GDM1 (cell line): ENCODE data around the gene GPC3.

Experiments used
- DNase-seq: peaks from one replicate; lab custom pipeline; 2025; lab: John Stamatoyannopoulos, UW

GPC3 gene

DNA sequence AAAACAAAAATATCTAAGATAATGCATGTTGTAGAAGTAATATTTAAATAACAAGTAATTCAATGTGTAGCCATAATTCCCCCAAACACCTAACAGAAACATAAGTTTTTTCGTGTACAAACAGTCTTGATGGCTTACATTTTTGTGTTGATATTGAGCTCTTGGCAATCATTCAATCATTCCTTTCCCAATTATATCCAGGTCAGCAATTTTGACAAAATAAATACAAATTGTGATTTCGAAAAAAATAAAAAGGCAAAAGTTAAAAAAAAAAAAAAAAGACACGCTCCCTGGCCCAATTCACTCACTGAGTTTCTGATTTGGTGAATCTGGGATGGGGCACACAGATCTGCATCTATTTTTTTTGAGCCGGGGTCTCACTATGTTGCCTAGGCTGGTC is 382.5 kb downstream of the GPC3 start:
- no peak for DNase-seq

DNA sequence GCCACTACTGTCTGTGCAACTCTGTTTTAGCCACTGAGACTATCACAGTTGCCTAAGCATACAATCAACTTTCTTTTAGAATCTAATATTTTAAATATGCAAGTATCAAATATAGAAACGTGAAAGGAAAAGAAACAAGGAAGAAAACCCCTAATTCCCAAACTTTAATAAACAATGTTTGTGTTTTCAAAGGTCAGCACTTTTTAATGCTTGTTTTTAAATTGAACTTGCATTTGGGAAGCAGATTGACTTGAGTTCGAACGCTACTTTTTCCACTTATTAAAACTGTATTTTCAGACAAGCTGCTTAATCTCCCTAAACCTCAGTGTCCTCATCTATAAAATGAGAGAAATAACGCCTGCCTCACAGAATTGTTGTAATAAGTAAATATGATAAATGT is 384.3 kb downstream of the GPC3 start:
- no peak for DNase-seq

DNA sequence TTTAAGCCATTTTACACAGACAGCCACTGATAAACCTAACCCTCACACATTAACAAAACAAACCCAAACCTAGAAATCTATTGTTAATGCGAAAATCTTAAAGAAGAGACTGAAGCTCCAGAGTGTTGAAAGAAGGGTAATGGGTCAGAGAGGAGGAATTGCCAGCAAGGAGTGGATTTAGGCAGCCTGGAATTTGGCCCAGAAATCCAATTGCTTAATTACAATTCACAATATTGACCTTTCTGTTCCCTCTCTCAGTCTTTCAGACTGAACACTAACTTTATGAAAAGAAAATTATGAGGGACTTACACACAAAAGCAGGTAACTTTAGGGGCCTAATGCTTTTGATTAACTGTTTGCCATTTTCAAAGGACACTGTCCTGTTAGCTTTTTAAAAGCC is 384.9 kb downstream of the GPC3 start:
- no peak for DNase-seq

DNA sequence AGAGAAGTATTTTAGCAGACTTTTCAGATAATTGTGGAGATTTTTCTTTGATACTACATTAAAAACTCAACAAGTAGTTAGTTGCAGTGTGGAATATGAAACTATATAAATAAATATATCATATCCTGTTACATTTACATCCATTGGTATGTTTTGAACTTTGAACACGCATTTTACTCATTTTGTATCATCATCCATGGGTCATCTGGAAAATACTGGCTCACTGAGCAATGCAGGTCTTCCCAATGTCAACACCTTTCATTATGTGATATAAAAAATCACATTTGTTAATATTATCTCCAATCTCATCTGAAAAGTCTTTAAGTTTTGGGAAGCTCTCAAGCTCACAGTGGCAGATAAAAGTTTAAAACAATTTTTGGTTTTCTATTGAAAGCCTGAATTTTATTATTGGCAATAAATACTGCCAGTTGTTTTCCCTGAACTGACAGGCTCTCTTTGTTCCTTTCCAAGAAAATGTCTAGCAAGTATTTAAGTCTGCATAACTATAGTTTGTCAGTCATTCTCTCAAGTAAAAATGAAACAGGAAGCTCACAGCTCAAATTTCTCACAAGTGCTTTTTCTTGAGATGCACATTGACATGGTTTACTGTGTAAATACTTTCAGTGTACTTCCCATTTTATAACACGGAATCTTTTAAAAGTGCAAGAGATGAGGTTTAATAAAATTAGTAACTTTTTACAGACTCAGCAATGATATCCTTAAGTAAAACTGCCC is 386.6 kb downstream of the GPC3 start:
- no peak for DNase-seq

DNA sequence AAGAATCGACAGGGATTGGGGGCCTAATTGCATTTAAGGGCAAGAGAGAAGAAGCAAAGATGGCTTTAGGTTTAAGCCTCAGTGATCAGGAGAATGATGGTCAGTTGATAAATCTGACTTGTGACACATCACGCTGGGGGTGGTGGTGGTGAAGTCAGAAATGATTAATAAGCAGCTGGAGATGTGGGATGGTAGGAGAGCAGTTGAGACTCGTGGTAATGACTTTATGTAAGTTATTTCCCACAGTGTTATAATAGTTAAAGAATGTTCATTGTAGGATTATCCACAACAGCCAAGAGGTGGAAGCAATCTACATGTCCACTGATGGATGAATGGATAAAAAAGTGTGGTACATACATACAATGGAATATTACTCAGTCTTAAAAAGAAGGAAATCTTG is 391.2 kb downstream of the GPC3 start:
- no peak for DNase-seq

DNA sequence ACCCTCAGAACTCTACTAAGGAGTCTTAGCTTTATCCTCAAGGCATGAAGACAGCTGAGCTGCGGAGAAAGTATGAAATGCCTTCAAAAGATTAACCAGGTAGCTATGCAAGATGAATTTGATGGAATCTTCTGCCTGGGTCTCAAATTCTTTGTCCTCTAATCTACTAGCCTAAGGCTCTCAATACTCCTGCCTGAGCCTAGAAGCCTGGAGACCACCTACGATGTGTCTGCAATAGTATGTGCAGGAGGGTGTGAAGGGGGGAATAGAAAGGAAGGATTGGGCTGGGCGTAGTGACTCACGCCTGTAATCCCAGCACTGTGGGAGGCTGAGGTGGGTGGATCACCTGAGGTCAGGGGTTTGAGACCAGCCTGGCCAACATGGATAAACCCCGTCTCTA is 391.9 kb downstream of the GPC3 start:
- DNase-seq: no peak

DNA sequence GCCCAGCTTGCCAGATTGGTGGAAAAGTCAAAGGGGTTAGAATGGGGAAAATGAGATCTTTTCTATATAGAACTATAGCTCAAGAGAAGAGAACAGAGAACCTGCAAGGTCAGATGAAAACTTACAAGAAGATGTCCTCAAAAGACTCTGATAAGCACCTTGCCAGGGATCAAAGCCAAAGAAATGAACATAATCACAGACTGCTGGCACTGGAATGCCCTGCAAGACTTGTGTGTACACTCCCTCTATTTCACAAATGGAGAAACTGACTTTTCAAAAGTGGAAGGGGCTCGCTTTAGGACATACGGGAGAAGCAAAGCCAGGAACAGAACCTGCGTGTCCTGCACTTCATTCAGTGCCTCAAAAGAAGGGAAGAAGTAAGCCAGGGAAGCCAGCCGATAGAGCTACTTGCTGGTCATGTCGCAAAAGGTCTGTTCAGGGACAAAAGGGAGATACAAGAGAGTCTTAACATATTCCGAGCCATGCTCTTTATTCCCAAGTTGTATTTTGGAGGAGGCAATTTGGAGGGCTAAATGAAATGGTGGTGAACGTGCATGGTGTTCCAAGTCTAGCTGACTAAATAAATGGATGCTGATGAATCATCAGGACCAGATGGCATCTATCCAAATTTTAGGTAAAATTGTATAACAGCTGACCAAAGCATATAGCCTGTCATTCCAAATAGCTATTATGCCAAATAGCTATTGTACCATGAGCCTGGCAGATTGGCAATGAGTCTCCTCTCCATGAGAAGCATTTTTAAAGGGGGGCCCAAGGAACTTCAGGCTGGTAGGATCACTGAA is 394.5 kb downstream of the GPC3 start:
- DNase-seq: no peak

DNA sequence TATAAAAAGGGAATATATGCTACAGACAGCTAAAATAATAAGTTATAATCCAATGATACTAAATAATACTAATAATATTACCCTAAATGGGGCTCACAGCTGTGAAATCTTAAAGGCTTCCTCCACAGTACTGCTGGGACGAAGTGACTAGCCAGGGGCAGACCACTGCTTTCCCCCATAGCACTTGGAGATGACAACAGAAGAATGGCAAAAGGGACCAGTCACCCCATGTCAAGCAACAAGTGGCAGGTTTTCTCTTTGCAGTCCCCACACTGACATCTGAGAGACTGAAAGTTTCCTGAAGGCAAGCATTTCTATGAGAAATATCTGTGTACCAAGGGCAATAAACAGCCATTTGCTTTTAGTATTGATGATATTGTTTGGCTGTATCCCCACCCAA is 396.6 kb downstream of the GPC3 start:
- no peak for DNase-seq

DNA sequence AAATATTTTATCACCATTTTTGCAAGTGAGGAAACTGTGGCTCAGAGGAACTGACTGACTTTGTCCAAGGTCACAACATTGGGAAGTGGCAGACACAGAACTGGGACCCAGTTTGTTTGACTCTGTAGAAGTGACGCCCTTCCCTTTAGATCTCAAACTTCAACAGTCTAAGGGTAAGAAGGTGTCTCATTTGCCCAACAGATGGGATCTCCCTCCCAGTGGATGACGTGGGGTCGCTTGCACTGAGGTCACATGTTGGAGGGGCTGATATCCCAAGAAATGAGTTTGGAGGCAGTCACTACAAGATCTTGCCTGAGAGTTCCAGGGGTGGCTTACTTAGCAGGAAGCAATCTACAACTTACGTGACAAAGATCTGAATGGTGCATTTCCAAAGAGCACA is 397.6 kb downstream of the GPC3 start:
- no peak for DNase-seq

DNA sequence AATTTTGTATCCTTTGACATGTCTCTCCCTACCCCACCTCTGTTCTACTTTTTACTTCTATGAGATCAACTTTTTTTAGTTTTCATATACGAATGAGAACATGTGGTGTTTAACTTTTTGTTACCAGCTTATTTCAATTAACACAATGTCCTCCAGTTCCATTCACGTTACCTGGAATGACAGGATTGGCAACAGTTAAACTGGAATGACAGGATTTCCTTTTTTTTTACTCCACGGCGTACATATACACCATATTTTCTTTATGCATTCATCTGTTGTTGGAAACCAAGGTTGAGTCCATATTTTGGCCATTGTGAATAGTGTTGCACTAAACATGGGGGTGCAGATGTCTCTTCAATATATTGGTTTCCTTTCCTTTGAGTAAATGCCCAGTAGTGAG is 398.3 kb downstream of the GPC3 start:
- DNase-seq: no peak

DNA sequence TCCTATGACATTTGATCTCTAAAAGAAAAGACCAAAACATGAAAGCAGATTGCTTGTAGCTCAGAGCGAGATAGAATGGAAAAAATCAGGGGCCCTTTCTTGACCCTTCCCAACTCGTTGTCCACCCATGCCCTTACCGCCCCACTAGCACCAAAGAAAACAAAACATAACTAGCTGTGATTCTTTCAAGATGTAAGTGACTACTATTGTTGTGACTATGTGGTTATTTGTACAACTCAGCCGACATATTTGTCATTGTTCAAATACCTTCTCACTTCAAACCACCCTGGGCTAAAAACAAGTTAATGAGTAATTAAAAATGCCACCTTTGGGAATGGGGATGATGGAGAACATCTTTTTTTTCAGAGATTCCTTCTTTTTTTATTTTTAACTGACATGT is 399.0 kb downstream of the GPC3 start:
- no peak for DNase-seq

DNA sequence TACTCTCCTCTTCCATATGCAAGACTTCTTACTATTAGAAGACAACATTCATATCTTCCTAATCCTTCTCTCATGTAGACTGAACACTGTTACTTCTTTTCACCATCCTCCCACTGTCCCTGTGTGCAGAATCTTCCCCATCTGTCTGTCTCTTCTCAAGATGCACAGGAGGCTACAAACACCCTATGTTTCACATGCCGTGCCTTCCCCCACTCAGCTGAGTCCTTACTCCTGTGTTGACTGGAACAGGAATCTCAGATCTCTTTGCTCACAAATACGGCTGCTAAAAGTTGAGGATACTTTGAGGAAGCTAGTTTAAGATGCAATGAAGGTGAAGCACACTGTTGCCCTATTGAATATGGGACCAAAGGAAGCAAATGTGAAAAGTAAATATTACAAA is 401.6 kb downstream of the GPC3 start:
- no peak for DNase-seq

DNA sequence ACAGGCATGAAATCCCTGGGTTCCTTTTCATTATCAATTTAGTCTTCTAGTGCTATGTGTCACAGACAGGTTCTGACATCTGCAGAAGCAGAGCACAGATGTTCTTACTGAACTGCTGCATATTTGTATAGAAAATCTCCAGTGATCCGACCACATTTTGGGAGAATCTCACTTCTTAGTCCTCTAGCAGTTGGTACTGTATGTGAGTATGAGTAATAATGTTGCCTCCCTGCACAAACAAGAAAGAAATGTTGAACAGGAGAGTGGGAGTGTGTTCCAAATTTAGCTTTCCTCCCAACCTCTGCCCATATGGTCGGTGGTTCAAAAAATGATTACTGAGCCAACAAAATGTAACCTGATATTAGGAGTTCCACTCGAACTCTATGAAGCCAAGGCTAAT is 404.8 kb downstream of the GPC3 start:
- no peak for DNase-seq

DNA sequence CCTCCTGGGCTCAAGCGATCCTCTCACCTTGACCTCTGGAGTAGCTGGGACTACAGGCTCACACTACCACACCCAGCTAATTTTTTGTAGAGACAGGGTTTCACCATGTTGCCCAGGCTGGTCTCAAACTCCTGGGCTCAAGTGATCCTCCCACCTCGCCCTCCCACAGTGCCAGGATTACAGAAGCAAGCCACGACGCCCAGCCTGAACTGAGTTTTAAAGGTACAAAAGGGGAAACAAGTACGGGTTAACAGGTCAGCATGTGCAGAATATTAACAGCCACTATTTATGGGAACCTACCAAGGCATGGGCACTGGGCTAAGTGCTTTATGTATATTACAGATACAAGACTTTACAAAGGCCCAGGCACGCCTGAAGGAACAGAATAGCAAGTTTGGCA is 405.8 kb downstream of the GPC3 start:
- no peak for DNase-seq

DNA sequence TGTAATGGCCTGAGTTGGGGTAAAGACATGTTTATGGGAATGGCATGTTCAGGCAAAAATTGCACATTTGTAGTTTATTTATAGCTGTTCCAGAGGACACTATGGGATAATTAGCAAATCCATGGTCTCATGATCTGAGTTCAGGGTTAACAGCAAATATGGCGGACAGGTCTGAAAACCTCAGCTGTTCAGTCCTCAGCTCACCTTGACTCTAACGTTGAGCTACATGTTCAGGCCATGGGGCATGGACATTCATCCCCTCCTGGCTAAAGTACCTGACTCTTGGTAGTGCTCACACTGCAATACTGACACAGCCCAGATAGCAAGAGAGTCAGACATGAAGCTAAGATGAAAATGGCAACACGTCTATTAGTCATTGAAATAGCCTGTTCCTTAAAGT is 408.5 kb downstream of the GPC3 start:
- no peak for DNase-seq

DNA sequence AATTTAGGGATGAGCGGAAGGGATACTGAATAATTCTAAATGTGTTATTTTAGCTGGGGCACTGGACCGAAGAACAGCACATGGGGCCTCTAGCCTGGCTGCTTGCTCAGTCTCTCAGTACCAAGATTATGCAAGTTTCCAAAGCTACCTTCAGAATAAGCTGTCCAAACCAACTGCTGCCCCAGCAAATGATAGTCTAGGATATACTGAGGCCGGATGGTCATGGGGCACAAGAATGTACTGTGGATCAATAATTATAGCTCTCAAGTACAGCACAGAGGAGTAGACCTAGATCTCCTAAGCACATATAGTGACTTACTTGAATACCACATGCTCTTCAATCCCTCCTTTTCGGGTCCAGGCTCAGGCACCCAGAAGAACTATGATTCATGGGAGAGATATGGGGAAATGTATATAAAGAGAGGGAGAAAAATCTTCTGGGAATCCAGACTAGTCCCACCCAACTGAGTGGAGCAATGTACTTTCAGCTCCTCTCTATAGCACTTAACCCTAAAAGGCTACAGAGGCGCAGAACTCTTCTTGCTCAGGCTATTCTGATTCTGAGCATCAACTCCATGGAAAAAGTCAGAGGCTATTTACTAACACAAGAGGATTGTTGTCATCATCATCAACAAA is 409.8 kb downstream of the GPC3 start:
- DNase-seq: no peak

DNA sequence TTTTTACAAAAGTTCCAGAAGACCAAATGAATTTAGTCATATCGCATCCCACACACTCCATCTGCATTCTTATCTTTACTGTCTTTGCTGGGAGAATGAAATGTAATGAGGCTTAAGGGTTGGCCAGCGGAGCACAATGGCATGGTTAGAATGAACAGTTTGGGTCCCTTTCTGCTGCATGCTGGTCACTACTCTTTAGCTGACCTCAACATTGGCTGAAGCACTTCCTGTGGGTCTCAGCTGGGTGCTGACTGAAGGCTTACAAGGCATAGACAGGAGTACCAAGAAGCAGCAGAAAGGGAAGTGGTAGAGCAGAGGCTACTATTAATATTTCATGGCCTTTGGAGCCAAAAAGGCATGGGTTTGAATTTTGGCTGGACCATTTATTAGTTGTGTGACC is 410.7 kb downstream of the GPC3 start:
- no peak for DNase-seq

DNA sequence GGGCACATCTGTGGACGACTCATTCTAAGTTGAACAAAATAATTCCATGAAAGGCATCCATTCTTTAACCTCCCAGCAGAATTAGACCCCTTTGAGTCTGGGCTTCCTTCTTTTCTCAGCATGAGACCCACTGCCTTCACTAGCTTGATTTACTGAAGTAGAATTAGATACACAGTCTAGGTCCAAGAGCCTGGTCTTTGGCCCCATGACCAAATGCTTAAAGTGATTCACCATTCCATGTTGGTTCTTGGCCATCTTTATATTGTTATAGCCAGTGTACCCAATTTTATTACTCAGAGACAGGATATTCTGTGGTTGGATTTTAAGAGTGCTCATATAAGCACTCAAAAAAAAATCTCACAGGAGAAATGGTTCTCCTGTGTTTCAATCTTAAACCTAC is 414.8 kb downstream of the GPC3 start:
- no peak for DNase-seq

DNA sequence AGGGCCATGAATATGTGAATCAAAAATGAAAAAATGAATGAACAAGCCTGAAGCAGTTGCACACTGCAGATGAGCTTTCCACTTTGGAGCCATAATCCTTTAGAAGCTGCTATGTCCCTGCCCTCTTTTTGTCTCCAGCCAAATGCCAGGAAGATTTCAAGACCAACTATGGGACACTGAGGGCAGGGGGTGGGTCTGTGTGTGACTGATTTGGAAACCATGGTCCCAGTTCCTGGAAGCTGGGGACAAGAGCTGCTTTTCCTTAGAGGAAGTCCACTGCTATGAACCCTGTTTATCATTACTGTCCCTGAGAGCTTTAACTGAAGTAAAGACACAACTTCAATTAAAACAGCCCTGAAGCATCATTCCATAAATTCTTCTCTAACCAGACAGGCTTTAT is 416.2 kb downstream of the GPC3 start:
- DNase-seq: no peak

DNA sequence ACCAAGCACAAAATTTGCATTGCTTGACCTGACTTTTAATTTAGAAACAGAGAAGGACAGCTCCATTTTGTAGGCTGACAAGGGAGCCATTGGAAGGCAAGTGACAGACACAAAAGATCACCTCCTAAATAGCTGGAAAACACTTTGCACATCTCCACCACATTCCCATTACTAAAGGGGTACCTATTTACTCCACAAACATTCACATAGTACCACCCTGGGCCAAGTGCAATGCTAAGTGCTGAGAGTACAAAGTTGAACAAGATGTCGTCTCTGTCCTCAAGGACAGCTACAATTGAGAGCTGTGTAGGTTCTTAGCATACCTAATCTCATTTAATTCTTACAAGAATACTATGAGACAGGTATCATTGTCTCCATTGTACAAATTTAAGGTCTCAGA is 417.3 kb downstream of the GPC3 start:
- DNase-seq: no peak

DNA sequence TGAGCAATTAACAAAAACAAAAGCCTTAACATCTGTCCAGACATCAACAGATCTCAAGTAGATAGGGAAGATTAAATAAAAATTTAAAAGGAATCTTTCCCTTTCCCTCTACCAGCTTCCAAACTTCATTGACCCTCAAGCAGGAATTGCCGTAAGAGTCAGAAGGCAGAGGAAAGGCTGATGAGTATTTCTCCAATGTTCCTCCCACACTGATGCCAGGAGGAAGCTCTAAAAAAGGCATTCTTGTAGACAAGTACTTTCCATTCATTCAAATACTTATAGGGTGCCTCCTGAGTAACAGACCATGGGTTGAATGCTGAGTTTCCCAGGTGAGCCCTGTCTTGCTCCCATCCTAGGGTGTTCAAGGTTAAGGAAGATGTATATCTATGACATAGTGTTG is 418.5 kb downstream of the GPC3 start:
- no peak for DNase-seq

DNA sequence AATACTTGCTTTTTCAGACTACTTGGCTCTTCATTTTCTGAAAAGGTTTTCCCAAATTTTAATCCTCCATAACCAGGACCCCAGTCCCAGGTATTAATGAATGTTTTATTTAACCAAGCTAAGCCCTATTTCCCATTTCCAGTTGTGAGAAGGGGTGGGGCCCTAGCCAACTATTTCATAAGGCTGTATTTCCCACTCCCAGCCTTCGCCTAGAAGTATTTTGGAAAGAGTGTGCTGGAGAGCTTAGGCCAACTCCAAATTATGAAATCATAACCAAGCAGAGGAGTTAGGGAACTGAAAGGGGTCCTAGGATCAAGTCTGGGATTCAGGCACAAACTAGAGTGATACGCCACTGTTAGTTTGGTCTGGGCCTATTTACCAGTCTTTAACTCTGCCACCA is 421.7 kb downstream of the GPC3 start:
- no peak for DNase-seq

DNA sequence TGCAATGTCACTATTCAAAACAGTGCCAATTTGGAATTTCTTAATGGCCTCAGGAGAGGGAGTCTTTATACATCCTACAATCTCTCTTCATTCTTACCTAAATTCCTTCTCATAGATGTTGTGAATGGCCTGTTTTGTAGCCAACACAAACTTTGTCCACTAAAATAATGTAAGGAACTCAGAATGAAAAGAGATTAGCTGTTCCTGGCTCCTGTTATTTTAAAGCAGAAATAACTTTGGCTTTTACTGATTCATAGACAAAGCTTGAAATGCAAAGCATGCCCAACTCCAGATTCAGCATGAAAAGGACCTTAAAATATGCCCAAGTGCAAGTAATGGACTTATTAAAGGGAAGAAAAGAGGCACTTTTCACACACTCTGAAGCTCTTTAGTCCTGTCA is 424.1 kb downstream of the GPC3 start:
- no peak for DNase-seq
